Kidney (tissue), 14 donors: ENCODE data around the gene GPR6. TPM values are rescaled to one million over a fixed set of nuclear protein-coding genes. Genes with fewer than 3 reads are reported as not detected.

Experiments
- DNase-seq, 5 donors: peaks; one replicate each; pipeline ENCODE4 v3.0.0-alpha.2; 2013 to 2020
- FAIRE-seq: peaks from 2 replicates; lab custom pipeline; 2012; peaks lifted over from hg19 to GRCh38; lab: Jason Lieb, UNC
- H3K27ac ChIP-seq, 2 donors: one replicate each; pipeline ENCODE4 v1.7.0; 2013; ENCODE audit warnings: low read depth in 2 of 2, low read length in 2 of 2, inconsistent platforms in 1 of 2
- H3K27me3 ChIP-seq: one replicate; pipeline ENCODE4 v1.7.1; 2013; ENCODE audit warnings: low read length, inconsistent platforms; ENCODE audit not compliant: control insufficient read depth, insufficient read depth
- H3K36me3 ChIP-seq, 3 donors: one replicate each; pipeline versions ENCODE4 v1.7.0 to v1.7.1; 2013; ENCODE audit warnings: low read length in 3 of 3, control low read depth in 1 of 3, inconsistent platforms in 1 of 3; ENCODE audit not compliant: insufficient read depth in 3 of 3, control insufficient read depth in 2 of 3
- H3K4me1 ChIP-seq, 3 donors: one replicate each; pipeline versions ENCODE4 v1.7.0 to v1.7.1; 2013; ENCODE audit warnings: low read length in 3 of 3, inconsistent platforms in 1 of 3, low read depth in 1 of 3; ENCODE audit not compliant: control insufficient read depth in 2 of 3, insufficient read depth in 2 of 3
- H3K4me3 ChIP-seq, 3 donors: one replicate each; pipeline versions ENCODE4 v1.7.0 to v1.8.1; 2013; ENCODE audit warnings: low read length in 3 of 3, control low read depth in 1 of 3, inconsistent platforms in 1 of 3
- H3K9ac ChIP-seq, 3 donors: one replicate each; pipeline versions ENCODE4 v1.7.0 to v1.7.1; 2013; ENCODE audit warnings: low read length in 3 of 3, control low read depth in 1 of 3, inconsistent platforms in 1 of 3
- H3K9me3 ChIP-seq, 3 donors: one replicate each; pipeline versions ENCODE4 v1.7.0 to v1.7.1; 2013; ENCODE audit warnings: low read length in 3 of 3, control low read depth in 1 of 3, inconsistent platforms in 1 of 3; ENCODE audit not compliant: control insufficient read depth in 2 of 3, insufficient read depth in 1 of 3
- CTCF ChIP-seq: IDR thresholded peaks from 3 replicates; pipeline ENCODE4 v1.5.1; 2012; ENCODE audit warnings: mild to moderate bottlenecking, moderate library complexity, borderline replicate concordance; ENCODE audit not compliant: insufficient read depth; ENCODE audit errors: extremely low read depth
- intact Hi-C: fragments of 100-400 bp; cut with DNase I; formaldehyde crosslinking; loops from one replicate; pipeline ENCODE4 v1.11.1; 2022
- polyA plus RNA-seq: library from polyadenylated mRNA; stranded (reverse); fragments of 350-450 nt; fragmentation: Illumina TruSeq; extraction: RNeasy Lipid Tissue Mini Kit (QIAGEN cat#74804); gene quantifications from one replicate; pipeline ENCODE4 v1.2.3, GENCODE V29; 2014; ENCODE audit warnings: low read depth, low replicate concordance; ENCODE audit not compliant: insufficient read depth
- total RNA-seq: library from RNA; stranded (reverse); fragmentation: NEBNext Ultra II Directional; extraction: Animal tissue kit (Norgen Biotek cat#: 25700); gene quantifications from one replicate; pipeline ENCODE4 v1.2.1, GENCODE V29; 2021
- donor health status: control.
- donor health status: control.
- donor health status: control.
- donor health status: control.
- donor health status: control.
- donor health status: DM: yes; HTN: yes; CAD: no.
- donor health status: Normal renal cell carcinoma (clear cell type).

Gene GPR6
- total and polyA plus RNA-seq, 2 donors from 2014 or later, result not detected

- H3K4me3 ChIP-seq, result no peak overlapping the region
- H3K9ac ChIP-seq, result no peak overlapping the region
- peaks cover 5% of the 10 kb centered on the region for H3K27me3 ChIP-seq
- intact Hi-C loops, result no loop called here
- H3K4me1 ChIP-seq, result no peaks in the 10 kb centered on the region
- TF ChIP-seq CTCF, result no peak
- DNase-seq (peak in 4 of 5 donors; percentile 6 to 37 (median 14)), FAIRE-seq (no peak)
- no peaks in the 10 kb centered on the region for H3K9me3 ChIP-seq
- no peaks in the 10 kb centered on the region for H3K36me3 ChIP-seq
- no peak overlapping the region for H3K27ac ChIP-seq
Measured at GRCh38 chr6:109979033-109979921, 1.2 kb downstream of the GPR6 start.

- H3K9ac ChIP-seq, result no peak overlapping the region
- H3K9me3 ChIP-seq, result no peaks in the 10 kb centered on the region
- TF ChIP-seq CTCF, result no peak
- no peaks in the 10 kb centered on the region for H3K4me1 ChIP-seq
- no peaks in the 10 kb centered on the region for H3K36me3 ChIP-seq
- peaks cover 5% of the 10 kb centered on the region for H3K27me3 ChIP-seq
- H3K27ac ChIP-seq, result no peak overlapping the region
- intact Hi-C loops, result no loop called here
- DNase-seq (no peak), FAIRE-seq (no peak)
- no peak overlapping the region for H3K4me3 ChIP-seq
Measured at GRCh38 chr6:109984410-109984809, 6.3 kb downstream of the GPR6 start.

- Histone ChIP-seq H3K9ac (no peak overlapping the region), H3K9me3 (no peaks in the 10 kb centered on the region), H3K27ac (no peak overlapping the region), H3K27me3 (no peaks in the 10 kb centered on the region), H3K4me1 (no peaks in the 10 kb centered on the region), H3K36me3 (no peaks in the 10 kb centered on the region), H3K4me3 (no peak overlapping the region)
- no peak for DNase-seq
- FAIRE-seq, result no peak
- intact Hi-C loops, result no loop called here
- TF ChIP-seq CTCF, result no peak
Measured at GRCh38 chr6:109987196-109987595, 9.1 kb downstream of the GPR6 start.
